Left lung (tissue), 10 donors: ENCODE results near the gene HHAT. TPM values are rescaled to one million over a fixed set of nuclear protein-coding genes. Genes with fewer than 3 reads are reported as not detected.
A peak's percentile ranks its signal among the peaks of the same experiment; 100 is the strongest.

Source experiments
- ATAC-seq: fragments of 200-7000 bp; cut with Tn5 transposase; one replicate; pipeline ENCODE4 v1.9.1; 2020; ENCODE audit warnings: moderate library complexity
- DNase-seq, 4 donors: peaks; one replicate each; pipeline ENCODE4 v3.0.0-alpha.2; 2013 to 2020
- H3K27ac ChIP-seq, 2 donors: fragments of 200-600 bp; sonication (generic) in 1 of 2; one replicate each; pipeline versions ENCODE4 v1.5.0 to v1.8.0; 2020 to 2021
- H3K27me3 ChIP-seq, 2 donors: fragments of 200-600 bp; sonication (generic) in 1 of 2; one replicate each; pipeline versions ENCODE4 v1.5.0 to v1.8.0; 2020 to 2021
- H3K36me3 ChIP-seq, 2 donors: fragments of 200-600 bp; sonication (generic) in 1 of 2; one replicate each; pipeline versions ENCODE4 v1.5.0 to v1.8.0; 2020 to 2021
- H3K4me1 ChIP-seq, 2 donors: fragments of 200-600 bp; one replicate each; pipeline ENCODE4 v1.8.0; 2021
- H3K4me3 ChIP-seq, 2 donors: fragments of 200-600 bp; sonication (generic) in 1 of 2; one replicate each; pipeline versions ENCODE4 v1.5.0 to v1.8.0; 2020 to 2021; ENCODE audit warnings: mild to moderate bottlenecking in 1 of 2
- H3K9me3 ChIP-seq, 2 donors: fragments of 200-600 bp; sonication (generic) in 1 of 2; one replicate each; pipeline versions ENCODE4 v1.5.0 to v1.8.0; 2020 to 2021
- CTCF ChIP-seq, 2 donors: fragments of 200-600 bp; sonication (generic) in 1 of 2; IDR thresholded peaks; one replicate each; pipeline versions ENCODE4 v1.5.0 to v1.8.0; 2021; ENCODE audit warnings: antibody characterized with exemption in 2 of 2
- intact Hi-C, 2 donors: fragments of 100-400 bp; cut with DNase I; formaldehyde crosslinking; loops; one replicate each; pipeline versions ENCODE4 v1.11.2 to v1.14.2; 2022
- polyA plus RNA-seq, 6 donors: library from polyadenylated mRNA; unstranded; fragments of 120-200 nt; gene quantifications; one replicate each; pipeline ENCODE4 v1.2.1, GENCODE V29; 2013; ENCODE audit not compliant: insufficient read length in 6 of 6
- total RNA-seq, 2 donors: library from RNA; stranded (reverse); fragmentation: NEBNext Ultra II Directional; extraction: Animal tissue kit (Norgen Biotek cat#: 25700); gene quantifications; one replicate each; pipeline ENCODE4 v1.2.1, GENCODE V29; 2021
- donor health status: DM: no; HTN: yes; CAD: no.
- donor health status: DM: no; HTN: no; CAD: no.

Gene HHAT
- total and polyA plus RNA-seq, 8 donors, result 3.4 to 12.3 (median 10.8) TPM

DNA sequence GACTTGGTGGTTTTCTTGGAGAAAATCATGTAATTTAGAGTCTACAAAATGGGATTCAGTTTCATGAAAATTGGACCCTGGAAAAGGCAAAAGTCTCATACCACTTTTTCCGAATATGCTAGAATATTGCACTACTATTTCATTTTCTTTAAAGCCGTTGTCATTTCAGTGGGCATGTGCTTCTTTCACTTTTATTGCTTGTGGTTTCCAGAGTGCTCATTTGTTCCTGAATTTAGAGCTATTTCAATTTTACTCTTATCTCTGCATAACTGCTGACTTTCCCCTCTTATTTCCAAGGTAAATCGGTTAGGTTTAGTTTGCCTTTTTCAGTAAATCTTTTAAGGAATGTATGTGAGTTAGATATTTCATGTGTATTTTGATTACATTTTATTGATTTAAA, 11.6 kb downstream of the HHAT start:
- Histone ChIP-seq H3K9me3 (no peaks in the 10 kb centered on the region), H3K27me3 (no peaks in the 10 kb centered on the region), H3K4me3 (no peak overlapping the region), H3K4me1 (peaks cover 0 to 4% of the 10 kb centered on the region in 2 donors), H3K27ac (no peak overlapping the region), H3K36me3 (no peaks in the 10 kb centered on the region)
- TF ChIP-seq CTCF (IDR thresholded peaks at IDR 0.05), result no peak
- intact Hi-C loops, result no loop called here
- DNase-seq (no peak), ATAC-seq (no peak)

DNA sequence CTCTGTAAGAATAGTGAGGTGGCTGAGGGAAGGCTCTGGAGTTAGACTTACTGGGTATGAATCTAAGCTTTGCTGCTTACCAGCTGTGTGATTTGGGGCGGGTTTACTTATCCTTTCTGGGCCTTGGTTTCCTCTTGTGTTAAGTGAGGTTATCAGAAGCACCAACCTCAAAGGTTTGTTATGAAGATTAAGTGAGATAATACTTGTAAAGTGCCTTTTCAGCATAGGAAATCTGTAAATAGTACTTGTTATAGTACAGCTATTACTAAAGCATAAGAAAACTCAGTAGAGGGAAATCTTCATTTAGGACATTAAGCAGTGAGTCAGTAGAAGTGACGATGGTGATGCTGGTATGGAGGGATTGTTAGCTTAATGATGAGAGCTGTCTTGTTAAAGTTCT, 12.1 kb downstream of the HHAT start:
- Histone ChIP-seq H3K4me3 (no peak overlapping the region), H3K4me1 (peaks cover 0 to 4% of the 10 kb centered on the region in 2 donors), H3K36me3 (no peaks in the 10 kb centered on the region), H3K27ac (no peak overlapping the region), H3K27me3 (no peaks in the 10 kb centered on the region), H3K9me3 (no peaks in the 10 kb centered on the region)
- intact Hi-C loops, result no loop called here
- no peak for TF ChIP-seq CTCF (IDR thresholded peaks at IDR 0.05)
- no peak for ATAC-seq
- DNase-seq, result no peak

GRCh38 chr1:210342986-210343780, 14.5 kb downstream of the HHAT start:
- ATAC-seq (peak; percentile 25), DNase-seq (no peak)
- no peaks in the 10 kb centered on the region for H3K9me3 ChIP-seq
- no peaks in the 10 kb centered on the region for H3K36me3 ChIP-seq
- no peaks in the 10 kb centered on the region for H3K27me3 ChIP-seq
- H3K27ac ChIP-seq, result no peak overlapping the region
- H3K4me3 ChIP-seq, result peak overlapping the region; percentile 1 to 25
- peaks cover 0 to 4% of the 10 kb centered on the region in 2 donors for H3K4me1 ChIP-seq
- no peak for TF ChIP-seq CTCF (IDR thresholded peaks at IDR 0.05)
- intact Hi-C loops, result no loop called here

GRCh38 chr1:210344706-210345105, 16.0 kb downstream of the HHAT start:
- intact Hi-C loops, result no loop called here
- ATAC-seq (no peak), DNase-seq (no peak)
- TF ChIP-seq CTCF (IDR thresholded peaks at IDR 0.05), result no peak
- H3K27me3 ChIP-seq, result no peaks in the 10 kb centered on the region
- H3K9me3 ChIP-seq, result no peaks in the 10 kb centered on the region
- H3K4me3 ChIP-seq, result no peak overlapping the region
- H3K27ac ChIP-seq, result no peak overlapping the region
- H3K36me3 ChIP-seq, result no peaks in the 10 kb centered on the region
- H3K4me1 ChIP-seq, result peaks cover 0 to 4% of the 10 kb centered on the region in 2 donors

DNA sequence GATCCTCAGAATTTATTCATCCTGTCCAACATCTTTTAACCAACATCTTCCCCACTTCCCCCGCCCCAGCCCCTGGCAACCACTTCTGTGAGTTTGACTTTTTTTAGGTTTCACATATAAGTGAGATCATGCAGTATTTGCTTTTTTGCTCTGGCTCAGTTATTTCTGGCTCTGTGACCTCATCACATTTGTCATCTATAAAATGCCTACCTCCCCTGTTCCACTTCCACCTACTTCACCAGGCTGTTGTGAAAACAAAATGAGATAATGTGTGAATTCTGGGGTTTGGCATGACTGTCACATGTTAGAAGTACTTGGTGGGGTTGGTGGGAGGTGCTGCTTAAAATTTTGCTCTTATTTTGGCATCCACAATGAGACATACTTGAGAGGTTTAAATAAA, 18.4 kb downstream of the HHAT start:
- H3K27me3 ChIP-seq, result no peaks in the 10 kb centered on the region
- H3K27ac ChIP-seq, result no peak overlapping the region
- DNase-seq, result no peak
- H3K9me3 ChIP-seq, result no peaks in the 10 kb centered on the region
- ATAC-seq, result no peak
- H3K36me3 ChIP-seq, result no peaks in the 10 kb centered on the region
- TF ChIP-seq CTCF (IDR thresholded peaks at IDR 0.05), result no peak
- H3K4me1 ChIP-seq, result peaks cover 0 to 4% of the 10 kb centered on the region in 2 donors
- intact Hi-C loops, result no loop called here
- H3K4me3 ChIP-seq, result no peak overlapping the region
